GM21576 (cell line): ENCODE results near the gene EGFL7.

Experiments
- ATAC-seq: cut with Tn5 transposase; IDR thresholded peaks from one replicate; pipeline ENCODE4 v1.9.1; 2021; ENCODE audit warnings: mild to moderate bottlenecking, moderate library complexity; ENCODE audit not compliant: unreplicated experiment

The EGFL7 gene

DNA sequence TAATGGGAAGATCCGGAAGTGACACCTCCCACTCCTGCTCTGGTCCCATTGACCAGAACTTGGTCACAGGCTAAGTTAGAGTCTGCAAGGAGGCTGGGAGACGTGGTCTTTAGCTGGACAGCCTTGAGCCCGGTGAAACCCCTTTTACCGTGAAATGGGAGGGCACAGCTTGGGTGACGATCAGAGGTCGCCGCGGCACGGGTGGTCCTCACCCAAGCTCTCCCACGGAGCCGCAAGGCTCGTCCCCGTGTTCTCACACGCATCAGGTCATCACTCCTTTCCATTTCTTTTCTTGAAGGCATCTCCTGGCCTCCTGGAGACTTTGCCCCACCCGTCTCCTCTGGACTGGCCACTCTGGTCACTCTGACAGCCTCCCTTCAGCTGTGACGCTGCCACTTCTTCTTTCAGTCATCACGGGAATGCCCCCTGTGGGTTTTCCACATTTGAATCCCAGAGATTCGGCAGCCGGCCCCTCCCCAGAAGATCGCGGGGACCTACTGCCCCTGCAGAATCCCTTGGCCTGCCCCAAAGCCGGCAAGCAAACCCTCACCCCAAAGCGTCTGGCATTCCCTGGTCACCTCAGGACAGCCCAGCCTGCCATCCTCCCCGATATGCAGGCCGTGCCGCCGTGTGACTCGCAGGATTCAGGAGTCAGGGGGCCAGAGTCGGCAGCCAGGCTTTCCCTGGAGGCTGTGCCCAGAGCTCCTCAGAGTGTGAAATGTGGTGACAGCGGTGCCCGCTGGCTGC is 18.9 kb upstream of the EGFL7 start:
- ATAC-seq: no peak

DNA sequence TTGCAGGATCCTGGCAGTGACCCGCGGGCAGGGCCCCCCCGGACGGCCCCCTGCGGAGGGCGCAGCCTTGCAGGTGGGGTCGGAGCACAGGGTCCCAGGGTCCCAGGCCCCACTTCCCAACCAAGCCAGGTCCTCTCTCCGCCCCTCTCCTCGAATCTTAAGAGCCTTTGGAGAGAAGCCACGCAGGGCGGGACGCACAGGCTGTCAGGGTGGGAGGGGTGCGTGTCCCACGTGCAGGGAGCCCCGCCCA is 18.4 kb upstream of the EGFL7 start:
- ATAC-seq: no peak

DNA sequence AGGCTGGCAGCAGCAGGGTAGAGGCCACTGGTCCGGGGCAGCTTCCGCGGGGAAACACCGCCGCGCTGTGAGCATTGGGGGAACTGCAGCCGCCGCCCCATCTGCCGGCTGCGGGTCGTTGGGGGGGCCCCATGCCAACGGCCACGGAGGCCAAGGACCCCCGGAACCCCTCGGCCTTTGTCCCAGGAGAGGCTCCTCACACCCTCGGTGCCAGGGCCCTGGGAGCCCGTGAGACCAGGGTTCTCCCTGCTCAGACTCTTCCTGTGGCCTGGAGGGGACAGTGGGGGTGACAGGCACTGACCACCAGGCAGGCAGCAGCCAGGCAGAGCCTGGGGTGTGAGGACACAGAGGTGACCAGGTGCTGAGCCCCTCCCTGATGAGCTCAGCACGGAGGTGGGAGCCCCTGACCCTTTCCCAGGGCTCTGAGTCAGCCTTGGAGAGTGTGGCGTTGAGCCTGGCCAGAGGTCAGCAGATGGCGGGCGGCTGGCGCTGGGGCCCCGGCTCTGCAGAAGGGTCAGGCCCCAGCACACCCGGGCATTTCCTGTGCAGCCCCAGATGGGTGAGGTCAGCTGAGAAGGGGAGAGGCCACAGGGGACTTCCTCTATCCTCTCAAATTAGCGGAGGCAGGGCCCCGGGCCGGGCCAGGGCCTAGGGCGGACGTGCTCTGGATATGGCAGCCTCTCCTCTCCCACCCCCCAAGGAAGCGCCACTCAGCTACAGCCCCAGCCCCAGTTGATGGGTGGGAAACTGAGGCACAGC is 17.9 kb upstream of the EGFL7 start:
- ATAC-seq: no peak

DNA sequence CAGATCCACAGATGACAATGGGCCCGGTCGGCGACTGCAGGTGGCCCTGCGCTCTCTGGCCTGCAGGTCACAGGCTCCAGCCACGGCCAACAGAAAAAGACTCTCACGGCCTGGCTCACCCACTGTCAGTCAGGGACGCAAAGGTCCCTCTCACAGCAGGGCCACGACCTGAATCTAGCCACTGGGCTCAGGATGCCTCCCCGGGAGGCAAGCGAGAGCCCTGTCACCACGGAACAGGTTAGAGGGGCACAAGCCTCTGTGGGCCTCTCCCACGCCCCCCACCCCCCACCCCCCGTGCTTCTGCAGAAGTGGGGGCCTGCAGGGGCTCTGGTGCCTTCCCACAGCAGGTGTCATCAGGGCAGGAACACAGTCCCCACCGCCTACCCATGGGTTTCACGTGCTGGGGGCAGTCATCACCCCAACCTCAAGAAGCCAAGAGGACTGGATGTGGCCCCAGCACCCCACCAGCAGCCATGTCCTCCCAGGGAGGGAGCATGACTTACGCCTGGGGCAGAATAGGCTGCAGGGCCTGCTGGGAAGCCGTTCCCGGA is 17.3 kb upstream of the EGFL7 start:
- ATAC-seq: no peak

DNA sequence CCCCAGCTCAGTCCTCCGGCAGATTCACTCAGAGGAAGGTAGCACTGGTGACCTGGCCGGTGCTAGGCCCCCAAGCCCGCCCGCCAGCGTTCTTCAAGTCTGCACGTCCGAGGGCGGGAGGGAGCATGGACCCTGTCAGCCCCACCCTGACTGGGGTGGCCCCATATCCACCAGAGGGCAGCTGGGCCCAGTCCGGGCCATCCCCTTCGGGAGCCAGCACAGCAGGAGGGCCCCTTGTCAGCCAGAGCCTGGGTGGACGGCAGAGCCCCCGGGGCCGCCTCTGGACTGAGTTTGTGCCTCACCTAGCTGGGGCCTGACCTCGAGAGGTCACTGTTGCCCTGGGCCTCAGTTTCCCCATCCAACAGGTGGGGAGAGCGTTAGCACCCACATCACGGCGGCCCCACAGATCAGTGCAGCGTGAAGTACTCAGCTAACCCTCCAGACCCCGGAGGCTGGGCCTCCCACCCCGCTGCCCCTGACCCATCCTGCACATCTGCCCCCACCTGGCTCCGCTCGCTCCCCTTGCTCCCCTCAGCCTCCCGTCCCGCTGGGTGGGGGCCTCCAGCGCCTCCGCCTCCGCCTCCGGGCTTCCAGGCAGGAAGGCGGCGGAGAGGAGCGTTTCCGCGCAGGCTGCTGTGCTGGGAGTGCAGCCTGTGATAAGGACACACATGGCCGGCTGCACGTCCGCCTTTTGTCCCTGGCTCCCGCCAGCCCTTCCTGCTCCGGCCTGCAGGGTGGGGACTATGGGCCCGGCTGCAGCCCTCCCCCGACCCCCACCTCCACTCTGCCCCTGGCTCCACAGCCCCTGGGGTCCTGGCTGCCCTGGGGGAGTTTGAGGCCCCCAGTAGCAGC is 16.6 kb upstream of the EGFL7 start:
- ATAC-seq: no peak

DNA sequence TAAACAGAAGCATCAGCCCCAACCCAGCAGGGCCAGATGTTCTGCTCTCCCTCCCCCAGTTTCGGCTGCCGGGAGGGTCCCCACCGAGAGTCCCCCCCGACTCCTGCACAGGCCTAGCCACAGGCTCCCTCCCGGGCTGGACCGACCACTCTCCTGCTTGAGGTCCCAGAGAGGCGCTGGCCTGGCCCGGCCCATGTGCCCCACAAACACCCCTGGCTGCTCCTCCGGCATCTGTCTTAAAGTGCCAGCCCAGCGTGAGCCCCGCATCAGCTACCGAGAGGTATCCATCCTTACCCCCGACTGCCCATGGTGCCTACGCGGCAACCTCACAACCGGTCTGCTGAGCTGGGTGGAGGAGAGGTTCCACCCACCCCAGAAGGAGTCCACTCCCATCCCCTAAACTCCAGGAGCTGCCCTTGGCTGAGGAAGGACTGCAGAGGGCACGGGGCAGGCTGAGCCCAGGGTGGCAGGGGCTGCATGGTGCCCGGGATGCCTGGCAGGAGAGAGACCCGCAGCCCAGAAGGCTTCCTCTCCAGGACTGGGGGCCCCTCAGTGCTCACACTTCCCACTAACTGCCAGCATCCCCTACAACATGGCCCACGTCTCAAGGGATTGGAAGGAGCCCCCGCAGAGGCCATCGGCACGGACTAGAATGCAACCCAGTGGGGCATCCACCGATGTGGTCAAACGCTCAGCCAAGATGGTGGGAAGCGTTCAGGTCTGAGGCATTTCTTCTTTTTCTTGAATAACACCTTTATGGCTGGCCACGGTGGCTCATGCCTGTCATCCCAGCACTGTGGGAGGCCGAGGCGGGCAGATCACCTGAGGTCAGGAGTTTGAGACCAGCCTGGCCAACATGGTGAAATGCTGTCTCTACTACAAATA is 15.6 kb upstream of the EGFL7 start:
- ATAC-seq: no peak

DNA sequence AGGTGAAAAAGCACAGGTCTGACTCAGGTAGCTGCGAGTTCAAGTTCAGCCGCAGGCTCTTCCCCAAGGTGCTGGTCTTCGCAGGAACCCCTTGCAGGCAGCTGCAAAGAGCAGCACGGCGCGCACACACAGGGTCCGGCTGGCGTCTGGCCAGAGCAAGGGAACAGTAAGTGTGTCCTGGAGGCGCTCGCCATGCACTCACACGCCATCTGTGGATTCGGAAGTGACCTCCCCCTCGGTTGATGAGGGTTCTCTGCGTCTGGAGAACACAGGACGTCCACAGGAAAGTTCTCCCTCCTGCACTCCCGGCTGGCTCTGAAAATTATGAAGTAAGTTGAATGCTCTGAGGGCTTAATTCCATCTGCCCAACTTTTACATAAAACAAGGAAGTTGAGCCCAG is 14.0 kb upstream of the EGFL7 start:
- ATAC-seq: no peak

DNA sequence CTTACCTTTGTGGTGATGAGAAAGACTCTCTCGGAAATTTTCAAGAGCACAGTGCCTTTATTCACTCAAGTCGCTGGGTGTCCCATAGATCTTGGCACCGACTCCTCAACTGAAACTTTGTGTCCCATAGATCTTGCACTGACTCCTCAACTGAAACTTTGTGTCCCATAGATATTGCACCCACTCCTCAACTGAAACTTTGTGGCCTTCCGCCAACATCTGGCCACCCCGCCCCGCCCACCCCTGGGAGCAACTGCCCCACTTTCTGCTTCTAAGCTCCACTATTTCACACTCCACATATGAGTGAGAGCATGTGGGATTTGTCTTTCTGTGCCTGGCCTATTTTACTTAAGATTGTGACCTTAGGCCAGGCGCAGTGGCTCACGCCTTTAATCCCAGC is 12.7 kb upstream of the EGFL7 start:
- ATAC-seq: no peak

DNA sequence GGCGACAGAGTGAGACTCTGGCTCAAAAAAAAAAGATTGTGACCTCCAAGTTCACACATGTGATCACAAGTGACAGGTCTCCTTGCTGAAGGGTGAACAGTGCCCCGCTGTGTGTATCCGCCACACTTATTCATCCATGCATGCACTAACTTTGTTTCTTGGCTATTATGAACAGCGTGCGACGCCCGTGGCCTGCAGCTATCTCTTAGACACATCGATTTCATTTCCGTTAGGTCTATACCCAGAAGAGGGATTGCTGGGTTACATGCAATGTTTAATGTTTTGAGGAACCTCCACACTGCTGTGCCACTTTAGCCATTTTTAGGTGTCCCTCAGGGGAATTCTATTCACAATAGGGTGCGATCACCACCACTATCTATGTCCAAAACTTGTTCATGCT is 12.1 kb upstream of the EGFL7 start:
- no peak for ATAC-seq

DNA sequence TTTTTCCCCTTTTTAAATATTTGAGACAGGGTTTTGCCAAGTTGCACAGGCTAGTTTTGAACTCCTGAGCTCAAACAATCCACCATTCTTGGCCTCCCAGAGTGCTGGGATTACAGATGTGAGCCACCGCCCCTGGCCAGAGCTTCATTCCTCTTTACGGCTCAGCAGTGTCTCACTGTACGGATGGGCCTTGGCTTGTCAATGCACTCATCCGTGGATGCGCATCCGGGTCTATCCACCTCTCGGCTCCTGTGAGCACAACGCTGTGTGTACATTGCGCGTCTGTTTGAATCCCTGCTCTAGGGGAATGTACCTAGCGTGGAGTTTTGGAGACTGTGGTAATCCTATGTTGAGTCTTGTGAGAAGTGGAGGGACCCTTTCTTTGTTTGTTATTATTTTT is 10.9 kb upstream of the EGFL7 start:
- ATAC-seq: no peak

DNA sequence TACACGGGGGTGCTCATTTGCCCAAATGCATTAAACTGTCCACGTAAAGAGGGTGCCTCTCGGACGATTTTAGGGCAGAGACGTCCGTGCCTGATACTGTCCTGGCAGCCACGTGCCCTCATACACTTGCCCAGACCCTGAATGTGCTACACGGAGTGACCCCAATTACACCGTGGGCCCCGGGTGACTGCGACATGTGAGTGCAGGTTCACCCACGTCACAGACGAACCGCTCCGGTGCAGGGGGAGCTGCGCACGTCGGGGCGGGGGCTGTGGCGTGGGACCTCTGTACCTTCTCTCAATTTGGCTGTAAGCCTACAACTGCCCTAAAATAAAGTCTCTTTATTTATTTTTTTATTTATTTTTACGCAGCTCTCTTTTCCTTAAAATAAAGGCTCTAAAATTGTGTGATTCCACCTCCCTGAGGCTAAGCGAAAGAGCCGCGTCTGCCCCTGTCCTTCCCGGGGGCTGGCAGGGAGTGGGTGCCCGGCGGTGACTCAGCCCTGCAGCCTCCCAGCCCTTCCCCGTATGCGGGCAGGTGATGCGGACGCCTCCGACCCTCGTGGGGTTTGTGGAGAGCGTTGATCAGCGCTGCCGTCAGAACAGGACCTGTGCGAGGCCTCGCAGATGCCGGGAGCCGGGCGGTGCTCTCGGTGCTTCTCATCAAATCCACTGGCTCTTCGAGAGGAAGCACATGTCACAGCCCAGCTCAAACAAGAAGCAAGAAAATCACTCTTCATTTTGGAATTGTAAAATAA is 9.2 kb upstream of the EGFL7 start:
- no peak for ATAC-seq

DNA sequence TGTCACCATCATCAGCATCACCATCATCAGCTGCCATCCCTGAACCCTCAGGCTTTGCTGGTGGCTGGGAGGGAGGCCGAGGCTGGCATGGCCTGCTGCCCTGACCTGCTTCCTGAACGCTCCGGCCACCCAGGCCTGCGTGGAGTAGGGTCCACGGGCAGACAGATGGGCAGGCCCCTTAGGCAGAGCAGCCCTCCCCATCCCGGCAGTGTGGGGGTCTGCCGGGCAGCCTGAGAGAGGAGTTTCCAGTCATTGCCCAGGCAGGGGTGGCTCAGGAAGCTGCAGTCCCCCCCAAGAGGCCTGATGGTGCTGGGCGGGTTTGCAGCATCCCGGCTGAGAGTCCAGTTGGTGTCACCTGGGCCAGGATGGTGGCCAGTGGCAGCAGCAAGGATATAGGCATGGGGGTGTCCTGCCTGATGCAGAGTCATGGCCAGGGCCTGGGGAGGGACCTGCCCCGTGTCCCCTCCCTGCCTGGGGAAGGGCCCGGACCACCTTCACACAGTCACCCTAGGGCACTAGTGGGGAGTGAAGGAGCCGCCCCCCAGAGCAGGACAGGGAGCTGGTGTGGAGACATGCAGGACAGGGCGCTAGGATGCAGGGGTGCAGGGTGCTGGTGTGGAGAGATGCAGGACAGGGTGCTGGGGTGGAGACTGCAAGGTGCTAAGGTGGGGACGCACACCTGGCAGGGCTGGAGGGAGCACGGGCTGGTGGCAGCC is 7.7 kb upstream of the EGFL7 start:
- no peak for ATAC-seq

DNA sequence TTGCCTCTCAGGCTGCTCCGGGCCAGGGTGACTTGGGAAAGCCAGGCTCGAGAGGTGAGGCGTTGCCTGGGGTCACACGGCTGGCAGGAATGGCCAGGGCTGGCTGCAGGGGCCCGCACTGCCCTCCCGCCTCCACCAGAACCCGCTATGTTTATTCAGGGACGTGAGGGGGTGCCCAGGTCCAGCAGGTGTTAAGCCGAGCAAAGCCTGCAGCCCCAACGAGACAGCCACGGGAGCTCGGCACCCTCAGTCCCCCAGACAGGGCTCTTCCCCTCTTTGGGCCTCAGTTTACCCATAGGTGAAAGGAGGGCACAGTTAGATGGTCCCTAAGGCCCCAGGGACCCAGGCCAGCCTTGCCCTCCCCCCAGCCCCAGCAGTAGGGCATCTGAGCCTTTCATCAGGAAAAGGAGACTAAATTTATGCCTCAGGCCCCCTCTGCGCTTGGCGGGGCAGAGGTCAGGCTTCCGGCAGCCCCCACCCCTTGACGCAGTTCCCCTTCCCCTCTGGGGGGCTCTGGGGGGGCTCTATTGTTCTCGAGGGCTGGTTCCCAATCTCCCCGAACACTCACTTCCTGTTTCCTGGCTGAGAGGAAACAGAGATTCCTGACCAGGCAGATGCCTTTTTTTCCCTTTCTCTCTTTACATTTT is 7.1 kb upstream of the EGFL7 start:
- ATAC-seq: no peak

DNA sequence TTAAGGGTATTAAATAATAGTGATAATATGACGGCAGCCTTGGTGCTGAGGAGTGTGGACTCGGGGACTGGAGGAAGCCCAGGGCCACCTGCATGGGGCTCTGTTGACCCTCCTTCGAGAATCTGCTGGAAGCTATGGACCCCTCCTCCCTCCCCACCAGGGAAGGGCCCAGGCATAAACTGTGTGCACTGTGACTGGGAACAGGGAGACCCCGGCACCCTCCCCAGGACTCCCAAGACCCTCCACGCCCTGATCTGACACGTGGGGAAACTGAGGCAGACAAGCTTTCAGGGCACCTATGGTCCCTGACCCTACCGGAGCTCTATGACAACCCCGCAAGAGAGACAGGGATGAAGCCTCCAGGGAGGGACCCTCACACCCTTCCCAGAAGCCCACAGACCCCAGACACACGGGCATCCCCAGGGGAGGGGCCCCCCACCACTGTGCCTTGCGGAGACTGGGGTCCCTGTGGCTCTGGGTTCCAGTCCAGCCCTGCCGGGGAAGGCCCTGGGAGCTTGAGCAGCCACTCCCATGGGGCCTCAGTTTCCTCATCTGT is 6.5 kb upstream of the EGFL7 start:
- no peak for ATAC-seq

DNA sequence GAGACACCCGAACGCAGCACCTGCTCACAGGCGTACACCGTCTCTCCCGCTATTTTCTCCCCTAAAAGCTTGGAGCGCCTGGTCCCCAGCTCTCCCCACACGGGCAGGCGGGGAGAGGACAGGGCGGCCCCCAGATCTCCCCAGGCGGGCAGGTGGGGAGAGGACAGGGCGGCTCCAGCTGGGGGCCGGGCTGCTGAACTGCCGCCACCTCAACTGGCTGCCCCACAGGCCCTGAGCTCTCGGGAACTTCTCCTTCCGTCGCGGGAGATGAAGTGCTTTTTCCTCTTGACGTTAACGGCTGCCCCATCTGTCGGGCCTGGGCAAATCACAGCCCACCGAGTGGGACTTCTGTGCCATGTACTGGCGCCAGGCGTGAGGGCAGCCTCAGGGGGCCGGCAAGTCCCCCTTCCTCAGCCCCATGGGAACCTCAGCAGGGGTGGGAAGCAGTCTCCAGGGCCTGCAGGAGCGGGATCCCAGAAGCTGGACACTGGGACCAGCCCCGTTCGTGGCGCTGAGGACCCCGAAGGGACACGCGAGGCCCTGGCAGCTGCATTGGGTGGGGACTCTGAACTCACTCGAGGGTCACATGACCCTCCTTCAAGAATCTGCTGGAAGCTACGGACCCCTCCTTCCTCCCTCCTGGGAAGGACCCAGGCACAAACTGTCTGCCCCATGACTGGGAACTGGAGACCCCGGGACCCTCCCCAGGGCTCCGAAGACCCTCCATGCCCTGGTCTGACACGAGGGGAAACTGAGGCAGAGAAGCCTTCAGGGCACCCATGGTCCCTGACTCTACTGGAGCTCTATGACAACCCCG is 5.7 kb upstream of the EGFL7 start:
- no peak for ATAC-seq

DNA sequence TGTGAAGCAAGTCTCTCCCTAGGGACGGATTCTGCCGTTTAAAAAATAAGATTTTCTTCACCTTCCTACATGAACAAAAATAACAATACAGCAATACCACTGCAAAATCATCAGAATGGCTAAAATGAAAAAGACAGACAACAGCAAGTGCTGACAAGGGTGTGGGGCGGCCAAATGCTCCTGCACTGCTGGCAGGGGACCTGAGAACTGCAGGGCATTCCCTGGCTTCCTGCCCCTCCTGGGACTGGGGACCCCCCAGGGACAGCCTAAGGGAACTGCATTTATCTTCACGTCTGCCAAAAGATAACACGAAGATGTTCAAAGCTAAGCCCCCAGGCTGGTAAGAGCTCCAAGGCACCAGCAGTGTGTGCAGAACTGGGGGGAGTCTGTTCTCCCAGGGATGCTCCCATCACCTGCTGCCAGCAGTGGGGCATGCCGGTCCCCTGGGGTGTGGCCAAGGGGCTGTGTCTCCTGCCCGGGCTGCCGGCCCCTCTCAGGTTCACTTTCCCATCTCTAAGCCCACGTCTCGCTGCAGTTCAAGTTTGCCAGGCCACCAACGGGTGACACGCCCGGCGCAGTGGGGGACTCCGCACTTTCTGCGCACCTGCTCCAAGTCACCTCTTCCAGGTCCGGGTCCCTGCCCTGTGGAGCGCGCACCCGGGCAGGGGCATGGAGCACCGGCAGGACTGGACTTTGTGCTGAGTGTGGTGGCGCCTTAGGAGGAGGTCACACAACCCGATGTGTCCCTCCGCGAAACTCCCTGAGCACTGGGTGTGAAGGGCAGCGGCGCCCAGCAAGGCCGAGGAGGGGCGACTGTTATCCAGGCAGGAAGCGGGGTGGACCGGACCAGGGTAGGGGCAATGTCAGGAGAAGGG is 4.5 kb upstream of the EGFL7 start:
- ATAC-seq: no peak
